ENCODE data around the gene LIPI.
"Not testable (repeated sequence)": the region's sequence is repeated elsewhere in the genome, so short reads cannot be mapped to it uniquely, and the experiment has no call there.

- TF ChIP-seq POLR2AphosphoS5 (IDR thresholded peaks at IDR 0.05): not testable (repeated sequence)
- TF ChIP-seq, protein P1, sequence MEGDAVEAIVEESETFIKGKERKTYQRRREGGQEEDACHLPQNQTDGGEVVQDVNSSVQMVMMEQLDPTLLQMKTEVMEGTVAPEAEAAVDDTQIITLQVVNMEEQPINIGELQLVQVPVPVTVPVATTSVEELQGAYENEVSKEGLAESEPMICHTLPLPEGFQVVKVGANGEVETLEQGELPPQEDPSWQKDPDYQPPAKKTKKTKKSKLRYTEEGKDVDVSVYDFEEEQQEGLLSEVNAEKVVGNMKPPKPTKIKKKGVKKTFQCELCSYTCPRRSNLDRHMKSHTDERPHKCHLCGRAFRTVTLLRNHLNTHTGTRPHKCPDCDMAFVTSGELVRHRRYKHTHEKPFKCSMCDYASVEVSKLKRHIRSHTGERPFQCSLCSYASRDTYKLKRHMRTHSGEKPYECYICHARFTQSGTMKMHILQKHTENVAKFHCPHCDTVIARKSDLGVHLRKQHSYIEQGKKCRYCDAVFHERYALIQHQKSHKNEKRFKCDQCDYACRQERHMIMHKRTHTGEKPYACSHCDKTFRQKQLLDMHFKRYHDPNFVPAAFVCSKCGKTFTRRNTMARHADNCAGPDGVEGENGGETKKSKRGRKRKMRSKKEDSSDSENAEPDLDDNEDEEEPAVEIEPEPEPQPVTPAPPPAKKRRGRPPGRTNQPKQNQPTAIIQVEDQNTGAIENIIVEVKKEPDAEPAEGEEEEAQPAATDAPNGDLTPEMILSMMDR (IDR thresholded peaks at IDR 0.05): not testable (repeated sequence)
Observed at GRCh38 chr21:14062684-14063083, 148.1 kb downstream of the LIPI start.

All from upper lobe of left lung (tissue), 4 donors.